ENCODE measurements around the gene WIF1.

WIF1 gene

DNA sequence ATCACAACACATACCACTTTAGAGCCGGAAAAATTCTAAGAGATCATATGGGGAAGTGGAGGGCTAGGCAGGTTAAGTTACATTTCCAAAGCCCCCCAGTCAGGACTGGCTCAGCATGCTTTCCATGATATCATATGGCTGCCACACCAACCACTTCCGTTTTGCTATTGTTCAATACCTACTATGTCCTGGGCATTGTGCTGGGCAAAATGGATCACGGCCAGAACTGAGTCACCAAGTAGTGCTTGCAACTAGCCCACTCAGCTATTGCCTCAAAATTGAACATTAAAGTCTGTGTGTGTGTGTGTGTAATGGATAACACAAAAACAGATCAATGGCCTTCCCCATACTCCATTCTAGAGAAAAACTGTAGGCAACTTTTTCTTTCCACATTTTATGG lies 22.7 kb downstream of the WIF1 start:
- no peaks in the 10 kb centered on the region for H3K9me3 ChIP-seq (ENCODE audit: control insufficient read depth, insufficient read depth, low read length)
- no peak overlapping the region for H3K9ac ChIP-seq (ENCODE audit: low read depth, low read length)
- H3K36me3 ChIP-seq (ENCODE audit: insufficient read depth, low read length), result no peaks in the 10 kb centered on the region
- H3K4me1 ChIP-seq (ENCODE audit: insufficient read depth, low read length), result no peaks in the 10 kb centered on the region; the same call in 1 of the 2 replicates

DNA sequence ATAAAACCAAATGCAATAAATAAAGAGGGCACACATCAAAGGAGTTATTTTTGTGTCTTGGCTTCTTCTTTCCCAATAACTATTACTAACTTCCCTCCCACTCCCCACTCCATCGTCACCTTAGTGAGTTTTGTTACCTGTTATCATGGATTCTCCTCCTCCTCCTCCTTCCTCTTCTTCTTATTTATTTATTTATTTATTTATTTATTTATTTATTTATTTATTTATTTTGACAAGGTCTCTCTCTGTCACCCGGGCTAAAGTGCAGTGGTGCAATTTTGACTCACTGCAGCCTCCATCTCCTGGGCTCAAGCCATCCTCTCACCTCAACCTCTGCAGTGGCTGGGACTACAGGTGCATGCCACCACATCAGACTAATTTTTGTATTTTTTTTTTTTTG lies 26.4 kb downstream of the WIF1 start:
- H3K4me1 ChIP-seq (ENCODE audit: insufficient read depth, low read length), result no peaks in the 10 kb centered on the region; the same call in 1 of the 2 replicates
- no peaks in the 10 kb centered on the region for H3K36me3 ChIP-seq (ENCODE audit: insufficient read depth, low read length)
- H3K9me3 ChIP-seq (ENCODE audit: control insufficient read depth, insufficient read depth, low read length), result no peaks in the 10 kb centered on the region
- no peak overlapping the region for H3K9ac ChIP-seq (ENCODE audit: low read depth, low read length)

DNA sequence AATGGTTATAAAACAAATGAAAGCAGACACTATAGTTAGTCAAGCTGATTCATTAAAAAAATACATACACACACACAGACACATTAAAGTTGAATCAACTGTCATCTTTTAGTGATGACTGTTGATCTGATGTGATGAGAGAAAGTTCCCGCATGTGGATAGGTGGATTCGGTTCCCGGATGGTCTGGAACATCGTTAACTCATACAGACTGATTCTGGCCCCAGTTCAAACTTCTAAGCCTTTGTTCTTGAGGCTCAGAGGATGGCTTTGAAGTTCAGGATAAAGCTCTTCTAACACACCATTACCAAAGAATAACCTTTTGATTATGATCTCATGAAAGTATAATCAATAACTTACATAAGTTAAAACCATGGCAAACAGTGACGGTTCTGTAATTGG lies 27.5 kb downstream of the WIF1 start:
- Histone ChIP-seq H3K36me3 (ENCODE audit: insufficient read depth, low read length) (no peaks in the 10 kb centered on the region), H3K9ac (ENCODE audit: low read depth, low read length) (no peak overlapping the region)

DNA sequence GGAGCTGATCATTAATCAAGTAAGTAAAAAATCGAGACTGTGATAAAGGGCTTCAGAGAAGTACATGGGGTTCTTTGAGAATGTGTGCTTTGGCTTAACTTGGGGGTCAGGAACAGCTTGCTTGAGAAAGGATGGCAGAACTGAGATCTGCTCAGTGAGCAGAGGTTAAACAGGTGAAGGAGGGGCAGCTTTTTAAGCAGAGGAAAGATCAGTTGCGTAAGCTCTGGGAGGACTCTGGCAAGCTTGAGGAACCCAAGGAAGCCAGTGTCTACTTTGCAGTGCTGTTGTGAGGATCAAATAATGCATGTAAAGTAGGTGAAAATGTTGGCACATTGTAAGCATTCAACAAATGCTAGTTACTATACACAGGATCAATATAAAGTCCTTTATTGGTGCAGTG lies 30.6 kb downstream of the WIF1 start:
- no peak overlapping the region for H3K9ac ChIP-seq (ENCODE audit: low read depth, low read length)
- H3K36me3 ChIP-seq (ENCODE audit: insufficient read depth, low read length), result no peaks in the 10 kb centered on the region
- H3K9me3 ChIP-seq (ENCODE audit: control insufficient read depth, insufficient read depth, low read length), result no peaks in the 10 kb centered on the region
- no peaks in the 10 kb centered on the region for H3K4me1 ChIP-seq (ENCODE audit: insufficient read depth, low read length)

More for the DNA sequence above, 27.5 kb downstream of the WIF1 start:
- no peaks in the 10 kb centered on the region for H3K4me1 ChIP-seq (ENCODE audit: insufficient read depth, low read length)
- H3K9me3 ChIP-seq (ENCODE audit: control insufficient read depth, insufficient read depth, low read length), result no peaks in the 10 kb centered on the region

DNA sequence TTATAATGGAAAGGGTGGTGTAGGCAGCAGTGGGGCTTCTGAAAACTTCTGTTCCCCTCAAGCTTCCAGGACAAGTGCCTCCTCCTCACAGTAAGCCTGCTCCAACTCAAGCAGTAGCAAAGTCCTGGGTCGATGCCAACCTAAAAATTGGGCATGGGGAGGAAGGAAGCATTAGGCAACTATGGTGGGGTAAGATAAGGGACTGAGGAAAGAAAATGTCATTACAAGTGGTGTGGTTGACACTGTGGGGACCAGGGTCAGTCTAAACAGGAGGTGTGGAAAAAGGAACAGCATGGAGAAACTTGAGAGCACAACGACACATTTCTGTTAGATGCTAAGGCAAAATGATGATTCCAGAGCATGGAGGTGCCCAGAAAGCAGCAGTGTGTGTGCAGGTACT lies 34.9 kb downstream of the WIF1 start:
- H3K9ac ChIP-seq (ENCODE audit: low read depth, low read length), result no peak overlapping the region
- no peaks in the 10 kb centered on the region for H3K4me1 ChIP-seq (ENCODE audit: insufficient read depth, low read length)
- H3K9me3 ChIP-seq (ENCODE audit: control insufficient read depth, insufficient read depth, low read length), result no peaks in the 10 kb centered on the region
- no peaks in the 10 kb centered on the region for H3K36me3 ChIP-seq (ENCODE audit: insufficient read depth, low read length)

DNA sequence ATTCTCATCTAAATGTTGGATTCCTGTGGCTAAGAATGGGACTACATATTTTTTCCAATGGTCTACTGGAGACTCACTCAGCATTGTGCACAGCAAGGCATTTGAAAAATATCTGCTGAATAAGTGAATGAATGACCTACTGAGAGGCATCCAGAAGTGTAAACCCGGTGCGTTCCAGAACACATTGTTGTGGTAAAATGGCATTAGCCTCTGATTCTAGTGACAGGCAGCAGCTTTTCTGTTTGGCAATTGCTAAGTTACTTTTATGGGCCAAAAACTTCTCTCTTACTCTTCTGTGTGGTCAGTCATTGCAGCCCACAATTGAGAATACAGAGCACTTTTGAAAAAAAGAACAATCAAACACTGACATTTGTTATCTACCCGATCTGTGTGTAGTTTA lies 36.5 kb downstream of the WIF1 start:
- no peaks in the 10 kb centered on the region for H3K36me3 ChIP-seq (ENCODE audit: insufficient read depth, low read length)
- H3K4me1 ChIP-seq (ENCODE audit: insufficient read depth, low read length), result no peaks in the 10 kb centered on the region
- no peak overlapping the region for H3K9ac ChIP-seq (ENCODE audit: low read depth, low read length)
- no peaks in the 10 kb centered on the region for H3K9me3 ChIP-seq (ENCODE audit: control insufficient read depth, insufficient read depth, low read length)

DNA sequence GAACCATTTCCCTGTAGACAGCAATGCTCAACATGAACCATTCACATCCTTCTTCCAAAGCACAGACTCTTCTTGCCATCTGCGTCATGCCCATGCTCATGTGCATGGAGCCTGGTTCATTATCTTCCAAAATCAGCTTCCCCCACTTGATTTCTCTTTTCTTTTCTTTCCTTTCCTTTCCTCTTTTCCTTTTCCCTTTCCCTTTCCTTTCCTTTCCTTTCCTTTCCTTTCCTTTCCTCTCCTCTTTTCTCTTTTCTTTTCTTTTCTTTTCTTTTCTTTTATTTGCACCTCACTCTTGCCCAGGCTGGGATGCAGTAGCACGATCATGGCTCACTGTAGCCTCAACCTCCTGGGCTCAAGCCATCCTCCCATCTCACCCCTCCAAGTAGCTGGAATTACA lies 37.5 kb downstream of the WIF1 start:
- no peaks in the 10 kb centered on the region for H3K9me3 ChIP-seq (ENCODE audit: control insufficient read depth, insufficient read depth, low read length)
- H3K36me3 ChIP-seq (ENCODE audit: insufficient read depth, low read length), result no peaks in the 10 kb centered on the region
- no peak overlapping the region for H3K9ac ChIP-seq (ENCODE audit: low read depth, low read length)
- no peaks in the 10 kb centered on the region for H3K4me1 ChIP-seq (ENCODE audit: insufficient read depth, low read length)

DNA sequence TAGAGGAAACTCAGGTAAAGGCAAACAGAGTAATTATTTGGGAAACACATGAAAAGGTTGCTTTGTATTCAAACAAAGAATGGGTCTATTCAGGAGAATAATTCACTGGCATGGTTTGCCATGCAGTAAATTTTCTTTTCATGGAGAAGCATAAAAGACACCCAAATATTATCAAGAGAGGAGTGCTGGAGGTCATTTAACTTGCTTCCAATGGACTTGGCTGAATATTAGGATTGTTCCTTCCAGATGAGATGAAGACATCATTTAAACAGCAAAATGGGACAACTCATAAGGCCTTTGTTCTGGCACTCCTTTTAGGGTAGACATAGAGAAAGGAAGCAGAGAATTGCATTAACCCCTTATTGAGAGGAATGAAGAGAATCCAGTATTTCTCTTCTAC lies 38.7 kb downstream of the WIF1 start:
- Histone ChIP-seq H3K36me3 (ENCODE audit: insufficient read depth, low read length) (no peaks in the 10 kb centered on the region), H3K9ac (ENCODE audit: low read depth, low read length) (no peak overlapping the region), H3K9me3 (ENCODE audit: control insufficient read depth, insufficient read depth, low read length) (no peaks in the 10 kb centered on the region), H3K4me1 (ENCODE audit: insufficient read depth, low read length) (no peaks in the 10 kb centered on the region)

DNA sequence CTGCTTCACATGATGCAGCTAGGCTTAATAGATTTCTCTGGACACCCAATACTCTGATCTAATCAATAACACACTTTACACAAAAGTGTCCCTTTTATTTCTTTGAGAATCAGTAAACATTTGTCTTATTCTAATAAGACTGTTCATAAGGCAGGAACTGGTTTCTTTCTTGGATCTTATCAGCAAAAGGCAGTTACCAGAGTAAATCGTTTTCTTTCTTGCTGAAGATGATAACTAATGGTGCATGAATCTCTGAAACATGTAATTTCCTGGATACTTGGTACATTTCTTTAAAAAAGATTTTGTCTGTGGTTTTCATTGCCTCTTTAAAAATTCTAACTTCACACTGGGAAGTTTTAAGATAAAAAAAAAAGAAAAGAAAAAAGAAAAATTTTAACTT lies 39.6 kb downstream of the WIF1 start:
- Histone ChIP-seq H3K4me1 (ENCODE audit: insufficient read depth, low read length) (no peaks in the 10 kb centered on the region), H3K36me3 (ENCODE audit: insufficient read depth, low read length) (no peaks in the 10 kb centered on the region), H3K9ac (ENCODE audit: low read depth, low read length) (no peak overlapping the region), H3K9me3 (ENCODE audit: control insufficient read depth, insufficient read depth, low read length) (no peaks in the 10 kb centered on the region)

DNA sequence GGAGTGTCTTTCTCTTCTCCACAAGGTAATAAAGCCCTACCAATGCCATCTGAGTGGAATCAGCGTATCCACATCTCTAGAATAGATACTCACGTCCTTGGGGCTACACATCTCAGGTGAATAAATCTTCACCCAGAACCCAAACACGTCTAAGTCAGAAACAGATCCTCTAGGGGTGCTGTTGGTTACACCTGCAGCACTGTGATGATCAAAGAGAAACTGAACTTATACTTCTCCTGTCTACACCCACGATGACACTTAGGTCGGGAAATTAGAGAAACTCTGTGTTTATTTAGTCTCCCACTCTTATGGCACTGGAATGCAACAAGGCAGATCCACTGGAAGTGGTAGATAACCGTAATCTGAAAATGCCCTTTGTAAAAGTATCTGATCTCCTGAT lies 46.2 kb downstream of the WIF1 start:
- no peak overlapping the region for H3K9ac ChIP-seq (ENCODE audit: low read depth, low read length)
- H3K9me3 ChIP-seq (ENCODE audit: control insufficient read depth, insufficient read depth, low read length), result no peaks in the 10 kb centered on the region
- H3K36me3 ChIP-seq (ENCODE audit: insufficient read depth, low read length), result no peaks in the 10 kb centered on the region
- no peaks in the 10 kb centered on the region; the same call in 1 of the 2 replicates for H3K4me1 ChIP-seq (ENCODE audit: insufficient read depth, low read length)

DNA sequence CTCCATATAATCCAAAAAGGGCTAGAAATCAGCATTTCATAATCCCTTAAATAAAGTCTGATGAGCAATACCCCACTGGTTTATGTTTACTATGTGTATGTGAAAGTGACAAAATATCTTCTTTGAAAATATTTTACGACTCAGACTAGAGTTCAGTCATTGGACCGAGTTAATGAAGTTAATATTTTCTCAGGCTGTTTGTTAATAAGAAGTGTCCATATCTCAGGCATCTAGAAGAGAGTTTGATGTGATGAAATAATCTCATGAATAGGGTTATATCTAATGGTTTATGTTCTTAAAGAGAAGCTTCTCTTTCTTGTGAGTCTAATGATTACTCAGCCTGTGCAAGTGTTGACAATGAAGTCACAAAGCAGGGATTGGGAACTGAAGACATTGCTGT lies 51.8 kb downstream of the WIF1 start:
- Histone ChIP-seq H3K9ac (ENCODE audit: low read depth, low read length) (no peak overlapping the region), H3K9me3 (ENCODE audit: control insufficient read depth, insufficient read depth, low read length) (no peaks in the 10 kb centered on the region), H3K36me3 (ENCODE audit: insufficient read depth, low read length) (no peaks in the 10 kb centered on the region), H3K4me1 (ENCODE audit: insufficient read depth, low read length) (no peaks in the 10 kb centered on the region; the same call in 1 of the 2 replicates)

DNA sequence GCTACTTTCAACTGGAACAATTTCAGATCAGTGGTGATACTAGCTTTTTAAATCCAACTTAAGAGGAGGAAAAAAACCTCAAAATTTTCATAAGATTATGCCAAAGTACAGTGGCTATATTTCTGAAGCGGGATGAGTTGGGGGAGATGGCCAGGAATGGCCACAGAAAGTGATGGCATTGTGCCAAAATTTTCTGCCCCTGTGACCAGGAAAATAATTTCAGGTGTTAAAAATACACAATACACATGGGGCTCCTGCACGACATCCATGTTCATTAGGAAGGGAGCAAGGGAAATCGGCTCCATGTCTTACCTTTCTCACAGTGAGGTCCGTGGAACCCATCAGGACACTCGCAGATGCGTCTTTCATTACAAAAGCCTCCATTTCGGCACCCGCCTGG lies 53.7 kb downstream of the WIF1 start:
- H3K9ac ChIP-seq (ENCODE audit: low read depth, low read length), result no peak overlapping the region
- no peaks in the 10 kb centered on the region for H3K9me3 ChIP-seq (ENCODE audit: control insufficient read depth, insufficient read depth, low read length)
- no peaks in the 10 kb centered on the region for H3K4me1 ChIP-seq (ENCODE audit: insufficient read depth, low read length)
- H3K36me3 ChIP-seq (ENCODE audit: insufficient read depth, low read length), result no peaks in the 10 kb centered on the region

DNA sequence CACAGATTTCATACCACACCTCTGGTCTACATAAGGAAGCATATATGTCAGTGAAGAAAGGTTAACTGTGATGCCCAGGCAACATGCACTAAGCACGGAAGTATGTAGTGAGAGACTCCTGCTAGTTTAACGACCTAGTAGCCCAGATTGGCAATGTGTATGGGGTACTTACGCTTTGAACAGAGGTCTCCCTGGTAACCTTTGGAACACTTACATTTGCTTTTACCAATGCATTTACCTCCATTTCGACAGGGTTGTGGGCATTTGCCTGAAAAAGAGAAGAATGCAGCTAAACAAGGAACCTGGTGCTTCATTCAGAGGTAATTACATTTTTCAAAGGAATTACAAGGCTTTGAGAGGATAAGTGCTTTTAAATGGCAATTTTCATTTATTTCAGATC lies 65.2 kb downstream of the WIF1 start:
- no peaks in the 10 kb centered on the region for H3K36me3 ChIP-seq (ENCODE audit: insufficient read depth, low read length)
- no peak overlapping the region for H3K9ac ChIP-seq (ENCODE audit: low read depth, low read length)
- no peaks in the 10 kb centered on the region for H3K9me3 ChIP-seq (ENCODE audit: control insufficient read depth, insufficient read depth, low read length)
- H3K4me1 ChIP-seq (ENCODE audit: insufficient read depth, low read length), result peaks cover 20% of the 10 kb centered on the region; the same call in 1 of the 2 replicates

DNA sequence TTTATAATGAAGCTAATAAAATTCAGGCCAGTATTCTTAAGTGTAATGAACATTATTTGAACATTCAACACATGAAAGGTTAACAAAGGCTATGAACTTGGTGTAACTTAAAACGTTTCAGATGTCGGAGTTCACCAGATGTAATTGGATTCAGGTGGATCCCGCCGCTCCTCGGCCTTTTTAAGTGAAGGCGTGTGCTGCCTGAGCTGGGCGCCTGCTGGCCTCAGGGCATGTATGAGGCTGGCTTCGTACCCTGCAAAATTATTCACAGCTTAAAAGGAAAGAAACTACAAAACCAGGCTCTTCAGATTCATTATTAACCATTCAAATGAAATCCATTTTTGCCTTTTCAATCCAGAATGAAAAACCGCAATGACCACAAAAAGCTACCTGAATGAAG lies 69.9 kb downstream of the WIF1 start:
- no peaks in the 10 kb centered on the region for H3K36me3 ChIP-seq (ENCODE audit: insufficient read depth, low read length)
- H3K9ac ChIP-seq (ENCODE audit: low read depth, low read length), result no peak overlapping the region
- H3K9me3 ChIP-seq (ENCODE audit: control insufficient read depth, insufficient read depth, low read length), result no peaks in the 10 kb centered on the region
- peaks cover 14% of the 10 kb centered on the region; the same call in 1 of the 2 replicates for H3K4me1 ChIP-seq (ENCODE audit: insufficient read depth, low read length)

DNA sequence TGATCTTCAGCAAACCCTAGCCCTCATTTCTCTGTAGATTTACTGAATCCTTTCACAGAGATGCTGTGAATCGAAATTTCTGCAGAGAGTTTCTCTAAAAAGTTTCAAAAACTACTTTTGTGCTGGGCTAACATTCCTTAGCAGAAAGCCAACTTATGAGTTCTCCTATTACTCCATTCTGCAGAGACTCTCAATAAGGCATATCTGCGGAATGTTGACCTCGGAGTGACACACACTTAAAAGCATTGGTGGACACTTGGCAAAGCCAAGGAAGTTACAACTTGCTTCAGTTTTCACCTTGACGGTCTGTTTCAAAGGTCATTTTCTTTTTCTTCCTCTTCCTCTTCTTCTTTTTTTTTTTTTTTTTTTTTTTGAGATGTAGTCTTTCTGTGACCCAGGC lies 75.8 kb downstream of the WIF1 start:
- no peaks in the 10 kb centered on the region for H3K9me3 ChIP-seq (ENCODE audit: control insufficient read depth, insufficient read depth, low read length)
- H3K9ac ChIP-seq (ENCODE audit: low read depth, low read length), result no peak overlapping the region
- no peaks in the 10 kb centered on the region for H3K4me1 ChIP-seq (ENCODE audit: insufficient read depth, low read length)
- H3K36me3 ChIP-seq (ENCODE audit: insufficient read depth, low read length), result no peaks in the 10 kb centered on the region

DNA sequence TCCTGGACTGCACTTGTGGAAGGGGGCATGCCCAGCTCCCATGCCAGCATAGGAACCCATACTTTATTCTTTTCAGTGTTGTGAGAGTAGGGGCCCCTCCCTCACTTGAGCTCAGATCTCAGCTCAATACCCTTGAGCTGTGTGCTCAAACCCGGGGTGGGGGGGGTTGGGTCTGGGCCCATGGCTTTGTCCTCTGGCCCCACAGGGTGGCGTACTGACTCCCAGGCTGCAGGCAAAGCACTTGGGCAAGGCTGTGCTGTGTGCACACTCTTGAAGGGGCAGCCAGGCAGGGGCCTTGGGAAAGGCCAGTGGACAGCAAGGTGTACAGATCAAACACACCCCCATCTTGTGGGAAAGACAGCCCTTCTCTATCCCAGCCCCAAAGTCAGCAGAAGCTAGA lies 81.8 kb downstream of the WIF1 start:
- Histone ChIP-seq H3K36me3 (ENCODE audit: insufficient read depth, low read length) (no peaks in the 10 kb centered on the region), H3K4me1 (ENCODE audit: insufficient read depth, low read length) (no peaks in the 10 kb centered on the region), H3K9me3 (ENCODE audit: control insufficient read depth, insufficient read depth, low read length) (0 out of 2 replicates have a peak, but pooled peaks cover 5% of the 10 kb centered on the region), H3K9ac (ENCODE audit: low read depth, low read length) (no peak overlapping the region)

All from ES-I3 (cell line).